Activated CD4-positive, alpha-beta T cell treated with anti-CD3 and anti-CD28 coated beads for 4 hours (primary cell): ENCODE data around the gene CRTC3.

Experiments
- DNase-seq, 2 donors: peaks; one replicate each; pipeline ENCODE4 v3.0.0-alpha.2; 2020

Gene CRTC3

GRCh38 chr15:90596943-90597342 lies 67.2 kb downstream of the CRTC3 start:
- no peak for DNase-seq

GRCh38 chr15:90597577-90597976 lies 67.9 kb downstream of the CRTC3 start:
- no peak for DNase-seq

GRCh38 chr15:90598031-90598577 lies 68.4 kb downstream of the CRTC3 start:
- no peak for DNase-seq

GRCh38 chr15:90598679-90599078 lies 69.0 kb downstream of the CRTC3 start:
- no peak for DNase-seq

GRCh38 chr15:90599116-90599515 lies 69.4 kb downstream of the CRTC3 start:
- no peak for DNase-seq

GRCh38 chr15:90599644-90600043 lies 69.9 kb downstream of the CRTC3 start:
- DNase-seq: no peak

- DNase-seq: no peak
Observed at GRCh38 chr15:90600954-90601353, 71.2 kb downstream of the CRTC3 start.

GRCh38 chr15:90603893-90604292 lies 74.2 kb downstream of the CRTC3 start:
- DNase-seq: peak; percentile 51 to 61

- DNase-seq: no peak
Observed at GRCh38 chr15:90606641-90607040, 76.9 kb downstream of the CRTC3 start.

GRCh38 chr15:90607361-90607760 lies 77.6 kb downstream of the CRTC3 start:
- no peak for DNase-seq

- no peak for DNase-seq
Observed at GRCh38 chr15:90609242-90610180, 79.8 kb downstream of the CRTC3 start.

GRCh38 chr15:90610190-90610589 lies 80.5 kb downstream of the CRTC3 start:
- no peak for DNase-seq

- DNase-seq: no peak
Observed at GRCh38 chr15:90611157-90611556, 81.4 kb downstream of the CRTC3 start.

GRCh38 chr15:90617171-90617570 lies 87.4 kb downstream of the CRTC3 start:
- DNase-seq: no peak

- DNase-seq: no peak
Observed at GRCh38 chr15:90617668-90618097, 88.0 kb downstream of the CRTC3 start.

- no peak for DNase-seq
Observed at GRCh38 chr15:90618330-90619125, 88.8 kb downstream of the CRTC3 start.

GRCh38 chr15:90619468-90619867 lies 89.7 kb downstream of the CRTC3 start:
- peak; percentile 14 to 16 for DNase-seq

- DNase-seq: no peak
Observed at GRCh38 chr15:90619939-90620338, 90.2 kb downstream of the CRTC3 start.

- peak in 1 of 2 donors; percentile 19 for DNase-seq
Observed at GRCh38 chr15:90620379-90621067, 90.8 kb downstream of the CRTC3 start.

GRCh38 chr15:90623854-90624253 lies 94.1 kb downstream of the CRTC3 start:
- DNase-seq: no peak

- no peak for DNase-seq
Observed at GRCh38 chr15:90624278-90624981, 94.7 kb downstream of the CRTC3 start.

GRCh38 chr15:90625037-90625436 lies 95.3 kb downstream of the CRTC3 start:
- DNase-seq: no peak
